ENCODE results near the gene CAPN1. TPM values are rescaled to one million over a fixed set of nuclear protein-coding genes. Genes with fewer than 3 reads are reported as not detected.
A peak's percentile ranks its signal among the peaks of the same experiment; 100 is the strongest.

The CAPN1 gene
- total RNA-seq, 6 experiments from 2014 or later: 55.7 to 124 (median 83.1) TPM

- H3K27me3 ChIP-seq: no peaks in the 10 kb centered on the region
- TF ChIP-seq CTCF (IDR thresholded peaks at IDR 0.05) (no peak), POLR2A (IDR thresholded peaks at IDR 0.05) (no peak)
- H3K4me1 ChIP-seq: peaks cover 0 to 22% (median 6%) of the 10 kb centered on the region in 4 donors
- peak overlapping the region; percentile 15 to 54 (median 40) for H3K4me3 ChIP-seq
- H3K9me3 ChIP-seq: no peaks in the 10 kb centered on the region
- WGBS (ENCODE audit: insufficient coverage, low coverage, low lambda C conversion rate, missing lambda C conversion rate): 15% methylated on average over 31 of the region's 31 CpGs
- DNase-seq (peak; percentile 43 to 81 (median 69)), ATAC-seq (peak; percentile 83 to 86 (median 84))
- intact Hi-C loops (cut with DNase I): no loop called here
- peak overlapping the region; percentile 83 to 97 (median 84) for H3K27ac ChIP-seq
- H3K36me3 ChIP-seq: no peaks in the 10 kb centered on the region
These were observed 16.1 kb upstream of the CAPN1 start for GRCh38 chr11:65165410-65166317.

- 35% methylated on average over 3 of the region's 3 CpGs for WGBS (ENCODE audit: insufficient coverage, low coverage, low lambda C conversion rate, missing lambda C conversion rate)
- TF ChIP-seq POLR2A (IDR thresholded peaks at IDR 0.05): no peak
These were observed 14.8 kb upstream of the CAPN1 start for GRCh38 chr11:65166893-65167292.

GRCh38 chr11:65167656-65168055 lies 14.1 kb upstream of the CAPN1 start:
- intact Hi-C loops (cut with DNase I): no loop called here
- Histone ChIP-seq H3K9me3 (no peaks in the 10 kb centered on the region), H3K27me3 (no peaks in the 10 kb centered on the region), H3K27ac (peak overlapping the region in 1 of 3 donors; percentile 97), H3K36me3 (no peaks in the 10 kb centered on the region), H3K4me1 (peaks cover 0 to 22% (median 6%) of the 10 kb centered on the region in 4 donors), H3K4me3 (no peak overlapping the region)
- no peak for ATAC-seq
- no peak for DNase-seq
- 83% methylated on average over 3 of the region's 3 CpGs for WGBS (ENCODE audit: insufficient coverage, low coverage, low lambda C conversion rate, missing lambda C conversion rate)
- TF ChIP-seq POLR2A (IDR thresholded peaks at IDR 0.05) (no peak), CTCF (IDR thresholded peaks at IDR 0.05) (no peak)

More at GRCh38 chr11:65166893-65167292, 14.8 kb upstream of the CAPN1 start:
- Histone ChIP-seq H3K36me3 (no peaks in the 10 kb centered on the region), H3K4me3 (peak overlapping the region; percentile 15 to 54 (median 40)), H3K27ac (peak overlapping the region in 2 of 3 donors; percentile 84 to 97), H3K27me3 (no peaks in the 10 kb centered on the region), H3K4me1 (peaks cover 0 to 22% (median 6%) of the 10 kb centered on the region in 4 donors), H3K9me3 (no peaks in the 10 kb centered on the region)
- ATAC-seq (peak in 1 of 4 donors; percentile 3), DNase-seq (no peak)
- intact Hi-C loops (cut with DNase I): no loop called here

GRCh38 chr11:65169164-65169641 lies 12.5 kb upstream of the CAPN1 start:
- peak in 1 of 4 donors; percentile 25 for ATAC-seq
- H3K27ac ChIP-seq: peak overlapping the region in 1 of 3 donors; percentile 13
- no peaks in the 10 kb centered on the region for H3K36me3 ChIP-seq
- WGBS (ENCODE audit: insufficient coverage, low coverage, low lambda C conversion rate, missing lambda C conversion rate): 47% methylated on average over 11 of the region's 11 CpGs
- no peak for TF ChIP-seq CTCF (IDR thresholded peaks at IDR 0.05)
- TF ChIP-seq POLR2A (IDR thresholded peaks at IDR 0.05): no peak
- H3K9me3 ChIP-seq: no peaks in the 10 kb centered on the region
- DNase-seq: no peak
- H3K4me3 ChIP-seq: no peak overlapping the region
- no peaks in the 10 kb centered on the region for H3K27me3 ChIP-seq
- H3K4me1 ChIP-seq: peaks cover 0 to 13% (median 2%) of the 10 kb centered on the region in 4 donors
- intact Hi-C loops (cut with DNase I): no loop called here

GRCh38 chr11:65170058-65170534 lies 11.6 kb upstream of the CAPN1 start, which contains the start of gene SPDYC:
Gene SPDYC, plus strand, starts transcription at chr11:65170233. Its CDS starts 1,125 bp downstream, at chr11:65171358.
- no peak within 1 kb of the TSS for H3K4me3 ChIP-seq
- no peak for ATAC-seq
- H3K9me3 ChIP-seq: no peaks in the 10 kb centered on the region
- TF ChIP-seq POLR2A (IDR thresholded peaks at IDR 0.05): no peak
- H3K4me1 ChIP-seq: peaks cover 0 to 7% (median 2%) of the 10 kb centered on the region in 4 donors
- no peaks in the 10 kb centered on the region for H3K27me3 ChIP-seq
- WGBS (ENCODE audit: insufficient coverage, low coverage, low lambda C conversion rate, missing lambda C conversion rate): no CpG with 5 or more reads among the region's 21 CpGs
- DNase-seq: no peak
- H3K27ac ChIP-seq: peak within 1 kb of the TSS in 1 of 3 donors; percentile 13
- H3K36me3 ChIP-seq: no peaks in the 10 kb centered on the region
- intact Hi-C loops (cut with DNase I): no loop called here

Measured in right lobe of liver (tissue), 6 donors.